ENCODE data around the gene NR3C2.
A peak's percentile ranks its signal among the peaks of the same experiment; 100 is the strongest.
"Not testable (repeated sequence)": the region's sequence is repeated elsewhere in the genome, so short reads cannot be mapped to it uniquely, and the experiment has no call there.

Gene NR3C2

GRCh38 chr4:148207068-148207467 lies 235.1 kb downstream of the NR3C2 start:
- no peak for DNase-seq

- no peak for DNase-seq
Observed at GRCh38 chr4:148205476-148205875, 236.7 kb downstream of the NR3C2 start.

- no peak for DNase-seq
Observed at GRCh38 chr4:148204892-148205291, 237.3 kb downstream of the NR3C2 start.

- DNase-seq, result no peak
Observed at GRCh38 chr4:148204171-148204570, 238.0 kb downstream of the NR3C2 start.

GRCh38 chr4:148203056-148203898 lies 238.9 kb downstream of the NR3C2 start:
- DNase-seq, result peak; percentile 70

- DNase-seq, result no peak
Observed at GRCh38 chr4:148200960-148201359, 241.3 kb downstream of the NR3C2 start.

- DNase-seq, result no peak
Observed at GRCh38 chr4:148196164-148196563, 246.1 kb downstream of the NR3C2 start.

GRCh38 chr4:148192526-148192925 lies 249.7 kb downstream of the NR3C2 start:
- no peak for DNase-seq

GRCh38 chr4:148187454-148188222 lies 254.6 kb downstream of the NR3C2 start:
- DNase-seq, result not testable (repeated sequence)

GRCh38 chr4:148184922-148185321 lies 257.3 kb downstream of the NR3C2 start:
- no peak for DNase-seq

GRCh38 chr4:148182230-148182911 lies 259.8 kb downstream of the NR3C2 start:
- no peak for DNase-seq

- DNase-seq, result no peak
Observed at GRCh38 chr4:148173397-148174017, 268.7 kb downstream of the NR3C2 start.

GRCh38 chr4:148171596-148171995 lies 270.6 kb downstream of the NR3C2 start:
- no peak for DNase-seq

- DNase-seq, result no peak
Observed at GRCh38 chr4:148170408-148171365, 271.5 kb downstream of the NR3C2 start.

GRCh38 chr4:148166132-148166591 lies 276.1 kb downstream of the NR3C2 start:
- no peak for DNase-seq

- no peak for DNase-seq
Observed at GRCh38 chr4:148164557-148164956, 277.7 kb downstream of the NR3C2 start.

- no peak for DNase-seq
Observed at GRCh38 chr4:148162991-148163390, 279.2 kb downstream of the NR3C2 start.

GRCh38 chr4:148162519-148162918 lies 279.7 kb downstream of the NR3C2 start:
- DNase-seq, result no peak

GRCh38 chr4:148161601-148162000 lies 280.6 kb downstream of the NR3C2 start:
- no peak for DNase-seq

- DNase-seq, result no peak
Observed at GRCh38 chr4:148159793-148160192, 282.4 kb downstream of the NR3C2 start.

GRCh38 chr4:148154769-148155168 lies 287.4 kb downstream of the NR3C2 start:
- no peak for DNase-seq

Measured in midbrain (tissue), 1 donor.